Glomerular visceral epithelial cell (primary cell): Measurements from ENCODE around the gene KLHL10.
"Not testable (repeated sequence)": the region's sequence is repeated elsewhere in the genome, so short reads cannot be mapped to it uniquely, and the experiment has no call there.

Experiments
- DNase-seq: peaks from one replicate; pipeline ENCODE4 v3.0.0-alpha.2; 2016; ENCODE audit errors: extremely low spot score

Gene KLHL10

GRCh38 chr17:41813152-41813680, 24.4 kb upstream of the KLHL10 start:
- DNase-seq: no peak

- DNase-seq: no peak
Observed at GRCh38 chr17:41813699-41814124, 23.9 kb upstream of the KLHL10 start.

GRCh38 chr17:41814195-41814594, 23.4 kb upstream of the KLHL10 start:
- DNase-seq: peak; percentile 89

- no peak for DNase-seq
Observed at GRCh38 chr17:41816637-41817320, 20.8 kb upstream of the KLHL10 start.

- DNase-seq: no peak
Observed at GRCh38 chr17:41818024-41818423, 19.6 kb upstream of the KLHL10 start.

GRCh38 chr17:41821776-41822175, 15.8 kb upstream of the KLHL10 start:
- no peak for DNase-seq

- DNase-seq: no peak
Observed at GRCh38 chr17:41822216-41823140, 15.1 kb upstream of the KLHL10 start.

- no peak for DNase-seq
Observed at GRCh38 chr17:41823141-41823524, 14.5 kb upstream of the KLHL10 start.

GRCh38 chr17:41823580-41823979, 14.0 kb upstream of the KLHL10 start:
- no peak for DNase-seq

- DNase-seq: no peak
Observed at GRCh38 chr17:41824086-41824485, 13.5 kb upstream of the KLHL10 start.

GRCh38 chr17:41825175-41825845, 12.3 kb upstream of the KLHL10 start:
- DNase-seq: no peak

GRCh38 chr17:41829961-41830360, 7.7 kb upstream of the KLHL10 start:
- not testable (repeated sequence) for DNase-seq

- DNase-seq: no peak
Observed at GRCh38 chr17:41835214-41835799, 2.3 kb upstream of the KLHL10 start.

- peak; percentile 62 for DNase-seq
Observed at GRCh38 chr17:41835800-41836549, 1.6 kb upstream of the KLHL10 start, which contains the start of gene NT5C3B. NT5C3B (minus strand) TSS chr17:41836232; CDS start chr17:41836193, 39 bp downstream.

GRCh38 chr17:41836550-41837196, 952 bp upstream of the KLHL10 start:
- DNase-seq: no peak

GRCh38 chr17:41839448-41839847, 1.8 kb downstream of the KLHL10 start:
- DNase-seq: not testable (repeated sequence)

- not testable (repeated sequence) for DNase-seq
Observed at GRCh38 chr17:41840781-41841180, 3.2 kb downstream of the KLHL10 start.

GRCh38 chr17:41844971-41845370, 7.3 kb downstream of the KLHL10 start:
- DNase-seq: no peak

GRCh38 chr17:41848788-41849187, 11.2 kb downstream of the KLHL10 start:
- DNase-seq: no peak

GRCh38 chr17:41849251-41849990, 11.8 kb downstream of the KLHL10 start:
- no peak for DNase-seq
